GM23248 (cell line): ENCODE results near the gene FGA. TPM values are rescaled to one million over a fixed set of nuclear protein-coding genes. Genes with fewer than 3 reads are reported as not detected.

ENCODE experiments used
- DNase-seq: peaks from one replicate; pipeline ENCODE4 v3.0.0-alpha.2; 2015
- H2AFZ ChIP-seq: fragments of 200-600 bp; sonication (generic); 2 replicates; pipeline ENCODE4 v1.6.1; 2016; ENCODE audit warnings: antibody characterized with exemption
- H3F3A ChIP-seq: fragments of 200-600 bp; sonication (generic); 2 replicates; pipeline ENCODE4 v1.6.1; 2016; ENCODE audit warnings: mild to moderate bottlenecking, antibody characterized with exemption, mixed run types; ENCODE audit not compliant: insufficient read depth
- H3K27ac ChIP-seq: fragments of 200-600 bp; sonication (generic); 2 replicates; pipeline ENCODE4 v1.5.1; 2016; ENCODE audit warnings: mild to moderate bottlenecking
- H3K27me3 ChIP-seq: fragments of 200-600 bp; sonication (generic); replicated peaks from 2 replicates; pipeline ENCODE4 v1.6.1; 2016; ENCODE audit warnings: mild to moderate bottlenecking; ENCODE audit not compliant: insufficient read depth
- H3K36me3 ChIP-seq: fragments of 200-600 bp; sonication (generic); 2 replicates; pipeline ENCODE4 v1.6.1; 2016; ENCODE audit warnings: low read depth, mild to moderate bottlenecking
- H3K4me1 ChIP-seq: fragments of 200-600 bp; sonication (generic); 2 replicates; pipeline ENCODE4 v1.6.1; 2016; ENCODE audit warnings: mild to moderate bottlenecking; ENCODE audit not compliant: insufficient read depth
- H3K4me2 ChIP-seq: fragments of 200-600 bp; sonication (generic); one replicate; pipeline ENCODE4 v1.6.1; 2016; ENCODE audit warnings: mild to moderate bottlenecking; ENCODE audit not compliant: unreplicated experiment
- H3K4me3 ChIP-seq: fragments of 200-600 bp; sonication (generic); 2 replicates; pipeline ENCODE4 v1.5.1; 2016; ENCODE audit warnings: mild to moderate bottlenecking
- H3K79me2 ChIP-seq: fragments of 200-600 bp; sonication (generic); 2 replicates; pipeline ENCODE4 v1.6.1; 2016; ENCODE audit warnings: mild to moderate bottlenecking; ENCODE audit not compliant: insufficient read depth
- H3K9ac ChIP-seq: fragments of 200-600 bp; sonication (generic); 2 replicates; pipeline ENCODE4 v1.6.1; 2016; ENCODE audit warnings: mild to moderate bottlenecking
- H3K9me2 ChIP-seq: fragments of 200-600 bp; sonication (generic); 2 replicates; pipeline ENCODE4 v1.6.1; 2016; ENCODE audit warnings: mixed run types, mild to moderate bottlenecking, moderate library complexity; ENCODE audit not compliant: insufficient read depth
- H3K9me3 ChIP-seq: fragments of 200-600 bp; sonication (generic); one replicate; pipeline ENCODE4 v1.6.1; 2017; ENCODE audit warnings: low read depth
- H4K20me1 ChIP-seq: fragments of 200-600 bp; sonication (generic); 2 replicates; pipeline ENCODE4 v1.6.0; 2016; ENCODE audit not compliant: insufficient read depth
- EZH2 ChIP-seq: fragments of 200-600 bp; sonication (generic); IDR thresholded peaks from 2 replicates; pipeline ENCODE4 v1.6.1; 2018; ENCODE audit warnings: antibody characterized with exemption, mild to moderate bottlenecking; ENCODE audit not compliant: insufficient read depth, poor library complexity, severe bottlenecking
- EZH2phosphoT487 ChIP-seq: fragments of 200-600 bp; sonication (generic); IDR thresholded peaks from 2 replicates; pipeline ENCODE4 v1.6.1; 2018; ENCODE audit warnings: antibody characterized with exemption, moderate library complexity, mild to moderate bottlenecking, low read depth; ENCODE audit not compliant: insufficient read depth
- WGBS, 2 experiments: methylation state at CpG; one replicate each; pipeline ENCODE4 v1.1.6; 2015 to 2017; ENCODE audit warnings: low lambda C conversion rate in 2 of 2, low coverage in 1 of 2; ENCODE audit errors: missing lambda C conversion rate in 2 of 2; 5-methylcytosine and 5-hydroxymethylcytosine counted together
- in situ Hi-C: fragments of 300-500 bp; cut with MboI; formaldehyde crosslinking; loops from 2 replicates; pipeline ENCODE4 v1.15.0; 2020
- polyA plus RNA-seq: library from polyadenylated mRNA; unstranded; fragments of >200 nt; fragmentation: Nextera tagmentation; extraction: Ambion mirVana; gene quantifications from 2 replicates; pipeline ENCODE4 v1.2.1, GENCODE V29; 2016
- total RNA-seq: library from RNA; depleted of rRNA; stranded (reverse); fragments of >200 nt; shearing (Covaris generic); gene quantifications from 2 replicates; pipeline ENCODE4 v1.2.3, GENCODE V29; 2014

FGA gene
- total and polyA plus RNA-seq, 2 experiments from 2014 or later, result not detected

DNA sequence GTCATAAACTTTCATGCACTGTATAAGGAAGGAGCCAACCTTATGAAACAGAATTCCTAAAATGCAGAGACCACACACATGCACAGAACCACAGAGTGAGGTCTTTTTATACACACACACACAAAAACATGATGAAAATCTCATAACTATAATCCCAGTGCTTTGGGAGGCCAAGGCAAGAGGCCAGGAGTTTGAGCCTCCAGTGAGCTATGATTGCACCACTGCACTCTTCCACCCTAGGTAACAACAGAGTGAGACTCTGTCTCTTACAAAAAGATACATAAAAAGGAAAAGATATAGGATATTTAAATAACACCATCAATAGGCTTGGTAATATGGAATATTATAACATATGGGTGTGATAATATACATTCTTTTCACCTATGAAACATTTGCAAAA, 10.6 kb downstream of the FGA start:
- Histone ChIP-seq H3F3A (no peaks in the 10 kb centered on the region), H3K4me3 (no peak overlapping the region), H3K27me3 (peaks cover 21% of the 10 kb centered on the region), H3K79me2 (no peaks in the 10 kb centered on the region), H3K9ac (no peak overlapping the region), H2AFZ (no peak overlapping the region), H4K20me1 (no peaks in the 10 kb centered on the region), H3K27ac (no peak overlapping the region), H3K9me3 (no peaks in the 10 kb centered on the region), H3K9me2 (no peaks in the 10 kb centered on the region), H3K4me1 (no peaks in the 10 kb centered on the region), H3K4me2 (no peak overlapping the region), H3K36me3 (no peaks in the 10 kb centered on the region)
- TF ChIP-seq EZH2phosphoT487, result no peak
- TF ChIP-seq EZH2, result no peak
- DNase-seq, result no peak
- in situ Hi-C loops, result no loop called here

DNA sequence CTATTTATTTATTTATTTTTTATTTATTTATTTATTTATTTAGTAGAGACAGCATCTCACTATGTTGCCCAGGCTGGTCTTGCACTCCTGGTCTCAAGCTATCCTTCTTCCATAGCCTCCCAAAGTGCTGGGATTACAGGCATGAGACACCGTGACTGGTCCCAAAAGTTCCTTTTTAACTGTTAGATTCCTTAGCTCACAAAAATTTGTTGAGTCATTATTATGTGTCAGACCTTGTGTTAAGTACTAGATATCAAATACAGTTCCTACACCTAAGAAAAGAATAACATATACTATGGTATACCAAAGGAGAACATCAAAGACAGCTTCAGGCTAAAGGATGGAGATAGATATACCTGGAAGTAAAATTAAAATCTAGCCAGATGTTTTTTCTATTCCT, 11.6 kb downstream of the FGA start:
- H3K4me1 ChIP-seq, result no peaks in the 10 kb centered on the region
- no peaks in the 10 kb centered on the region for H3K79me2 ChIP-seq
- no peaks in the 10 kb centered on the region for H4K20me1 ChIP-seq
- H3K36me3 ChIP-seq, result no peaks in the 10 kb centered on the region
- H3K9me2 ChIP-seq, result no peaks in the 10 kb centered on the region
- H3K27ac ChIP-seq, result no peak overlapping the region
- peak; percentile 4 for DNase-seq
- H3K4me3 ChIP-seq, result no peak overlapping the region
- no peak overlapping the region for H2AFZ ChIP-seq
- no peaks in the 10 kb centered on the region for H3K9me3 ChIP-seq
- in situ Hi-C loops, result no loop called here
- WGBS, 2 experiments, result 28 to 41% methylated on average over 1 of the region's 1 CpG
- no peak for TF ChIP-seq EZH2
- no peak for TF ChIP-seq EZH2phosphoT487
- H3K27me3 ChIP-seq, result peaks cover 16% of the 10 kb centered on the region
- H3K9ac ChIP-seq, result no peak overlapping the region
- no peak overlapping the region for H3K4me2 ChIP-seq
- H3F3A ChIP-seq, result no peaks in the 10 kb centered on the region

DNA sequence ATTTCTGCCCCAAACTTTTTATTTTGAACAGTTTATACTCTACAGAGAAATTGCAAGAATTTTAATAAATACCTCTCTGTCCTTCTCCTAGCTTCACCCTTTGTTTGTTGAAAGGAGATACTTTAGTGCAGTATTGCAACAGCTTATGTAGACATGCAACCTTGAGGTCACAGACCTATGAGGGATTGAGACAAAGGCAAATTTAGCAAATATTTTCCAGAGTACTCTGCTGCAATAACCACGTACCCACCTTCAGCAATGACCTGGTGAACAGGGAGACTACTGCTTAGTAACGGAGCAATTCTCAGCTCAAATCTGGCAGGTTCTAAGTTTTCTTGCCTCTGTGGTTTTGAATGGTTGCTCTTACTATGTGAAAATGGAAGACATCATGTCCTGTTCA, 13.2 kb downstream of the FGA start:
- Histone ChIP-seq H3K9ac (no peak overlapping the region), H3K36me3 (no peaks in the 10 kb centered on the region), H2AFZ (no peak overlapping the region), H3K27ac (no peak overlapping the region), H3K4me2 (no peak overlapping the region), H3K79me2 (no peaks in the 10 kb centered on the region), H4K20me1 (no peaks in the 10 kb centered on the region), H3K9me2 (no peaks in the 10 kb centered on the region), H3K4me1 (no peaks in the 10 kb centered on the region), H3F3A (no peaks in the 10 kb centered on the region), H3K4me3 (no peak overlapping the region), H3K27me3 (peaks cover 10% of the 10 kb centered on the region), H3K9me3 (no peaks in the 10 kb centered on the region)
- WGBS, 2 experiments, result 48 to 54% methylated on average over 2 of the region's 2 CpGs
- DNase-seq, result no peak
- TF ChIP-seq EZH2phosphoT487, result no peak
- no peak for TF ChIP-seq EZH2
- in situ Hi-C loops, result no loop called here

DNA sequence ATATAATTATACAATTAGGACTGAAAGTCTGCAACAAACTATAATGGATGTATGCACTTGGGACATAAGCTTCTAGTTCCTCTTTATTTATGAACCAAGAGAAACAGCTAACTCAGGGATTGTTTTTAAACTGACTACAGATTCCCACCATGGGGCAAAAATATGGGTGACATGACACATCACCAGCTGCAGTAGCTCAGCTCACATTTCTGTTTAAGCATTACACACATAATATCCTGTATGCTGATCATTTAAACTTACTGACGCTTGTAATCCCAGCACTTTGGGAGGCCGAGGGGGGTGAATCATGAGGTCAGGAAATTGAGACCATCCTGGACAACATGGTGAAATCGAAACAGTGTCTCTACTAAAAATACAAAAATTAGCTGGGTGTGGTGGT, 16.2 kb downstream of the FGA start:
- no peak for DNase-seq
- H3K4me3 ChIP-seq, result no peak overlapping the region
- H3K9ac ChIP-seq, result no peak overlapping the region
- H3K27me3 ChIP-seq, result peaks cover 6% of the 10 kb centered on the region; the same call in 1 of the 2 replicates
- H3K9me3 ChIP-seq, result no peaks in the 10 kb centered on the region
- WGBS, 2 experiments, result 34 to 46% methylated on average over 3 of the region's 3 CpGs
- no peak overlapping the region for H3K27ac ChIP-seq
- in situ Hi-C loops, result loop anchor here (25.0 kb wide), 1 partner anchor 788 kb away; no protein-coding TSS in a partner anchor
- TF ChIP-seq EZH2phosphoT487 (no peak), EZH2 (no peak)
- H4K20me1 ChIP-seq, result no peaks in the 10 kb centered on the region
- H2AFZ ChIP-seq, result no peak overlapping the region
- no peaks in the 10 kb centered on the region for H3K4me1 ChIP-seq
- H3F3A ChIP-seq, result no peaks in the 10 kb centered on the region
- no peaks in the 10 kb centered on the region for H3K9me2 ChIP-seq
- H3K36me3 ChIP-seq, result no peaks in the 10 kb centered on the region
- no peak overlapping the region for H3K4me2 ChIP-seq
- no peaks in the 10 kb centered on the region for H3K79me2 ChIP-seq

DNA sequence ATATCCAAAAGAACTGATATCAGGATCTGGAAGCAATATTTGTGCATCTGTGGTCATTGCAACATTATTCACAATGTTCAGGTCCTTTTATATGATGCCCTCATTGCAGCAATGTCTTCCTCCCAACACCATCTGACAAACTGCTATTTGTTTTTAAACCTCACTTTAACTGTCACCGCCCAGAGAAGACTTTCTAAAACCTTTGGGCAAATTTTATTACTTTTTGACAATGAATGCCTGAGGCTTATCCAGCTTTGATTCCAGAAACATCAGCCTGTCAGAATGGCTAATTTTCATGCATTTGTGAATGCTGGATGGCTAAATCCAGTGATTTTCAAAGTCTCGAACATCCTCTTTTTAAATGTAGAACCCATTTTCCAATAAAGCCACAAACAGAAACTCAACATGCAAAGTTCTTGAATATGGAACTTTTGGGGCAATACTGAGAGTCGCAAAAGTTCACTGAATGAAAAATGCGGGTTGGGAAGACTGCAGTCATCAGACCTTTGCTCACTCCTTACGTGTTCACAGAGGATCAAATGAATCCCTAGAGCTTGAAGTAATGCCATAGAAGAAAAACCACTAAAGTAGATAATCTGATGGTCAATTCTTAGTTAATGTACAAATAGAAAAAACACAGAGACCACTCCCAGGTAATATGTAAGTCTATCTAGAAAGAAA, 17.2 kb downstream of the FGA start:
- no peaks in the 10 kb centered on the region for H3K79me2 ChIP-seq
- WGBS, 2 experiments, result 63 to 79% methylated on average over 5 of the region's 5 CpGs
- H3K27ac ChIP-seq, result no peak overlapping the region
- H3F3A ChIP-seq, result no peaks in the 10 kb centered on the region
- no peak overlapping the region for H3K4me2 ChIP-seq
- no peaks in the 10 kb centered on the region for H3K9me3 ChIP-seq
- H3K9ac ChIP-seq, result no peak overlapping the region
- DNase-seq, result no peak
- in situ Hi-C loops, result loop anchor here (25.0 kb wide), 1 partner anchor 789 kb away; no protein-coding TSS in a partner anchor
- H3K9me2 ChIP-seq, result no peaks in the 10 kb centered on the region
- no peaks in the 10 kb centered on the region for H3K4me1 ChIP-seq
- no peaks in the 10 kb centered on the region for H4K20me1 ChIP-seq
- no peak overlapping the region for H2AFZ ChIP-seq
- H3K36me3 ChIP-seq, result no peaks in the 10 kb centered on the region
- no peak overlapping the region for H3K4me3 ChIP-seq
- peaks cover 6% of the 10 kb centered on the region; the same call in 1 of the 2 replicates for H3K27me3 ChIP-seq
- no peak for TF ChIP-seq EZH2
- TF ChIP-seq EZH2phosphoT487, result no peak
